ENCODE measurements around the gene NTM. TPM values are rescaled to one million over a fixed set of nuclear protein-coding genes. Genes with fewer than 3 reads are reported as not detected.

Gene NTM
- total and polyA plus RNA-seq, 2 of the 8 experiments (the other 6 are each of a cell fraction or from before 2014, with no cell fraction given) = 13.4 to 20.0 TPM

GRCh38 chr11:131592152-131592551 lies 221.7 kb downstream of the NTM start (continued):
- TF ChIP-seq ATF3 (IDR thresholded peaks at IDR 0.05; ENCODE audit: insufficient read depth, low read depth, low read length) (no peak), KDM5A (IDR thresholded peaks at IDR 0.05; ENCODE audit: low read length) (no peak), EGR1 (IDR thresholded peaks at IDR 0.05; ENCODE audit: borderline replicate concordance, low read depth, low read length) (no peak), EZH2 (IDR thresholded peaks at IDR 0.05; ENCODE audit: low read depth, low read length, severe bottlenecking) (no peak), JUN (IDR thresholded peaks at IDR 0.05; ENCODE audit: low read depth, low read length) (no peak)
